Vagina (tissue), 2 donors: Measurements from ENCODE around the gene SPATA31C1.
"Not testable (repeated sequence)": the region's sequence is repeated elsewhere in the genome, so short reads cannot be mapped to it uniquely, and the experiment has no call there.

Source experiments
- CTCF ChIP-seq, 3 experiments: fragments of 450-650 bp in 2 of 3; fragments of 200-600 bp in 1 of 3; sonication (generic) in 1 of 3; IDR thresholded peaks; one replicate each; pipeline ENCODE4 v1.5.1; 2017 to 2019; ENCODE audit warnings: antibody characterized with exemption in 3 of 3, mild to moderate bottlenecking in 2 of 3, moderate library complexity in 2 of 3
- POLR2AphosphoS5 ChIP-seq, 2 donors: sonication (generic); formaldehyde crosslinking; IDR thresholded peaks; one replicate each; pipeline ENCODE4 v1.9.0; 2017; ENCODE audit warnings: antibody characterized with exemption in 2 of 2, mild to moderate bottlenecking in 2 of 2, low read depth in 1 of 2; ENCODE audit not compliant: insufficient read depth in 1 of 2

GRCh38 chr9:87938336-87938735 lies 20.6 kb downstream of the SPATA31C1 start:
- not testable (repeated sequence) for TF ChIP-seq CTCF (IDR thresholded peaks at IDR 0.05); POLR2AphosphoS5 (IDR thresholded peaks at IDR 0.05; ENCODE audit: insufficient read depth in 1 of 2, low read depth in 1 of 2)
